ENCODE measurements around the gene NECAB3.
A peak's percentile ranks its signal among the peaks of the same experiment; 100 is the strongest.

Gene NECAB3

GRCh38 chr20:33674294-33675135, at the start of gene NECAB3:
Gene NECAB3 (minus strand): TSS chr20:33674428. CDS start chr20:33674352, 76 bp downstream.
- ChIA-PET POLR2A (interaction anchor here (0.7 to 1.5 kb wide), 3 partner anchors 8 to 254 kb away, joined by 3 to 10 read pairs (median 3); partner anchors contain the start of gene ACTL10), CTCF (interaction anchor here (0.6 to 2.1 kb wide), 4 partner anchors 11 to 188 kb away, joined by 3 to 7 read pairs (median 4); partner anchors contain the start of gene E2F1)
- no peak for DNase-seq (ENCODE audit: low read depth, low spot score)
- TF ChIP-seq, protein P1, sequence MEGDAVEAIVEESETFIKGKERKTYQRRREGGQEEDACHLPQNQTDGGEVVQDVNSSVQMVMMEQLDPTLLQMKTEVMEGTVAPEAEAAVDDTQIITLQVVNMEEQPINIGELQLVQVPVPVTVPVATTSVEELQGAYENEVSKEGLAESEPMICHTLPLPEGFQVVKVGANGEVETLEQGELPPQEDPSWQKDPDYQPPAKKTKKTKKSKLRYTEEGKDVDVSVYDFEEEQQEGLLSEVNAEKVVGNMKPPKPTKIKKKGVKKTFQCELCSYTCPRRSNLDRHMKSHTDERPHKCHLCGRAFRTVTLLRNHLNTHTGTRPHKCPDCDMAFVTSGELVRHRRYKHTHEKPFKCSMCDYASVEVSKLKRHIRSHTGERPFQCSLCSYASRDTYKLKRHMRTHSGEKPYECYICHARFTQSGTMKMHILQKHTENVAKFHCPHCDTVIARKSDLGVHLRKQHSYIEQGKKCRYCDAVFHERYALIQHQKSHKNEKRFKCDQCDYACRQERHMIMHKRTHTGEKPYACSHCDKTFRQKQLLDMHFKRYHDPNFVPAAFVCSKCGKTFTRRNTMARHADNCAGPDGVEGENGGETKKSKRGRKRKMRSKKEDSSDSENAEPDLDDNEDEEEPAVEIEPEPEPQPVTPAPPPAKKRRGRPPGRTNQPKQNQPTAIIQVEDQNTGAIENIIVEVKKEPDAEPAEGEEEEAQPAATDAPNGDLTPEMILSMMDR (IDR thresholded peaks at IDR 0.05; ENCODE audit: insufficient read depth, low read length, missing control alignments): no peak
- peak within 1 kb of the TSS; percentile 71 for H3K4me3 ChIP-seq (ENCODE audit: low read depth, low read length)

DNA sequence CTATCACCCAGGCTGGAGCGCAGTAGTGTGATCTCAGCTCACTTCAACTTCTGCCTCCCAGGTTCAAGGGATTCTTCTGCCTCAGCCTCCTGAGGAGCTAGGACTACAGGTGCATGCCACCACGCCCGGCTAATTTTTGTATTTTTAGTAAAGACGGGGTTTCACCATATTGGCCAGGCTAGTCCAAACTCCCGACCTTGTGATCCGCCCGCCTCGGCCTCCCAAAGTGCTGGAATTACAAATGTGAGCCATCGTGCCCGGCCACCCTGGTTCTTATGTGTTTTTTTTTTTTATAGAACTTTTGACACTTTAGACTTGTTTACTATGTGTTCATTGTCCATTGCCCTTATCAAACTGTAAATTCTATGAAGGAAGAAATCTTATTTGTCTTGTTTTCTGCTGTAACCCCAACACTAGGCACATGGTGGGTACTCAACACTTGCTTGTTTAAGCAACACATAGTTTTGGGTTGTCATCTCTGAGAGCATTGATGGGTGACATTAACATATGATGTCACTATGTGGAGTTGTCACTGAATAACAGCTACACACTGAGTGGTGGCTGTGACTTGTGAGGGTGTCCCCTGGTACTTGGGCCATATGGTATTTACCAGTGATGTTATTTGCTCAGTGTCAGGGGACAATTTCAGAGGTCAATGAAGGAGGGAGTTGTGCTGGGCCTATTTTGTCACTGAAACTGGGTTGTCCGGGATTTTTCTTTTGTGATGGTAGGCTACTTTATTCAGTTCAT, 47.3 kb upstream of the NECAB3 start:
- no peak for DNase-seq (ENCODE audit: low read depth, low spot score)
- ChIA-PET CTCF (interaction anchor here (1.6 kb wide), 1 partner anchor 53 kb away, joined by 5 read pairs; no protein-coding TSS in a partner anchor), POLR2A (no interaction called here)
- no peak overlapping the region for H3K4me3 ChIP-seq (ENCODE audit: low read depth, low read length)
- TF ChIP-seq, protein P1 (IDR thresholded peaks at IDR 0.05; ENCODE audit: insufficient read depth, low read length, missing control alignments): no peak

GRCh38 chr20:33719989-33720709, 45.9 kb upstream of the NECAB3 start, which contains the start of gene PXMP4:
Gene PXMP4 (minus strand): TSS chr20:33720310. CDS start chr20:33720207, 103 bp downstream.
- TF ChIP-seq, protein P1 (IDR thresholded peaks at IDR 0.05; ENCODE audit: insufficient read depth, low read length, missing control alignments): no peak
- CTCF ChIA-PET: interaction anchor here (0.7 to 1.6 kb wide), 6 partner anchors 10 to 52 kb away, joined by 3 to 6 read pairs (median 3); partner anchors contain the start of gene ZNF341
- H3K4me3 ChIP-seq (ENCODE audit: low read depth, low read length): peak within 1 kb of the TSS; percentile 97
- peak; percentile 92 for DNase-seq (ENCODE audit: low read depth, low spot score)
- POLR2A ChIA-PET: interaction anchor here (0.8 to 1.7 kb wide), 4 partner anchors 9 to 51 kb away, joined by 3 to 7 read pairs (median 3); no protein-coding TSS in a partner anchor

DNA sequence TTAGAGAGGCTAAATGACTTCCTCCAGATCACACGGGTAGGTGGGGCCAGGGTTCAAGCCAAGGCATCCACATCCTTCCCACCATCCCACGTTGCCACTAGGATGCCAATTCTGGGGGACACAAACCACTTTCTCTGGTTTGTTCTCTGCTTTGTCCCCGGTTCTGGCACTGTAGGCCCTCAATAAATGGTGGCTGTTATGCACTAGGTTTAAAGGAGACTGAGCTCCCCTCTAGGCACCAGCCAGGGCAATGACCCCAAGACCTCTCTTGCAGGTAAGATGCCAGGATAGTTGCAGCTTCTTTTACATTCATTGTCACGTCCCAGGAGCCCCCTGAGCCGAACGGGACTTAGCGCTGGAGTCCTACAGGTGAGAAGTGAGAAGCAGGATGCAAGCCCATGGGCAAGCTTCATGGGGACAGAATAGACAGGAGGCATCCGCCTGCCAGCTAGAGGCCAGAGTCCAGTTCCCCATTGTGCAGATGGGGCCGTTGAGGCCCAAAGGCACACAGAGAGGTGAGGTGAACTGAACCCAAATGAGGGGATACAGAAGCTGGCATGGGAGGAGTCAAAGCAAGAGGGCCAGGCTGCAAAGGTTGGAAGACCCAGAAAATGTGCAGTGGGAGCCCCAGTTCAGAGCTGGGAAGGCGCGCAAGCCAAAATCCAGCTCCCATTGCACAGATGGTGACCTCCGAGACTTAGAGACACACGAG, 45.2 kb upstream of the NECAB3 start:
- ChIA-PET CTCF (interaction anchor here (1.0 to 1.6 kb wide), 4 partner anchors 11 to 51 kb away, joined by 3 to 6 read pairs (median 4); partner anchors contain the start of gene ZNF341), POLR2A (interaction anchor here (0.8 to 1.7 kb wide), 4 partner anchors 9 to 50 kb away, joined by 3 to 7 read pairs (median 3); no protein-coding TSS in a partner anchor)
- TF ChIP-seq, protein P1 (IDR thresholded peaks at IDR 0.05; ENCODE audit: insufficient read depth, low read length, missing control alignments): no peak
- H3K4me3 ChIP-seq (ENCODE audit: low read depth, low read length): peak overlapping the region; percentile 97
- DNase-seq (ENCODE audit: low read depth, low spot score): no peak

- POLR2A ChIA-PET: no interaction called here
- no peak for DNase-seq (ENCODE audit: low read depth, low spot score)
- CTCF ChIA-PET: no interaction called here
- H3K4me3 ChIP-seq (ENCODE audit: low read depth, low read length): no peak overlapping the region
- TF ChIP-seq, protein P1 (IDR thresholded peaks at IDR 0.05; ENCODE audit: insufficient read depth, low read length, missing control alignments): no peak
These were observed 42.3 kb upstream of the NECAB3 start for GRCh38 chr20:33716498-33716897.
